ENCODE measurements around the gene MPG.

DNA sequence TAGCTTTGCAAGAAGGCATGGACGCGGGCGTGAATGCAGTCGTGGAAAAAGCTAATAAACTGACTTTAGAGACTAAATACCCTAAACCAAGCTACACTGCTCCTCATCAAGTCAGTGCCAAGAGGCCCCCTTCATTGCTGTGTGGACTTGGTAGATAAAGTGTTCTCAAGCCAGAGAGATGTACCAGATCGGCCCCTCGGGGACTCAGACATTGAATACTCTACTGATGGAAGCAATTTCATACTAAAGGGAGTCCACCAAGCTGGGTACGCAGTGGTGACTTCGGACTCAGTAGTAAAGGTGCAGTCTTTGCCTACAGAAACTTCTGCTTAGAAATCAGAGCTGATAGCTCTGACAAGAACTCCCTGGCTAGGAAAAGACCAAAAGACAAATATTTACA lies 33.4 kb upstream of the MPG start:
- TF ChIP-seq ARID4B (CRISPR knock-in tag; IDR thresholded peaks at IDR 0.05; ENCODE audit: borderline replicate concordance) (no peak), ZNF317 (CRISPR knock-in tag; IDR thresholded peaks at IDR 0.05; ENCODE audit: borderline replicate concordance, low read depth) (no peak), ZNF416 (CRISPR knock-in tag; IDR thresholded peaks at IDR 0.05) (no peak)
- TF ChIP-seq, protein P1, sequence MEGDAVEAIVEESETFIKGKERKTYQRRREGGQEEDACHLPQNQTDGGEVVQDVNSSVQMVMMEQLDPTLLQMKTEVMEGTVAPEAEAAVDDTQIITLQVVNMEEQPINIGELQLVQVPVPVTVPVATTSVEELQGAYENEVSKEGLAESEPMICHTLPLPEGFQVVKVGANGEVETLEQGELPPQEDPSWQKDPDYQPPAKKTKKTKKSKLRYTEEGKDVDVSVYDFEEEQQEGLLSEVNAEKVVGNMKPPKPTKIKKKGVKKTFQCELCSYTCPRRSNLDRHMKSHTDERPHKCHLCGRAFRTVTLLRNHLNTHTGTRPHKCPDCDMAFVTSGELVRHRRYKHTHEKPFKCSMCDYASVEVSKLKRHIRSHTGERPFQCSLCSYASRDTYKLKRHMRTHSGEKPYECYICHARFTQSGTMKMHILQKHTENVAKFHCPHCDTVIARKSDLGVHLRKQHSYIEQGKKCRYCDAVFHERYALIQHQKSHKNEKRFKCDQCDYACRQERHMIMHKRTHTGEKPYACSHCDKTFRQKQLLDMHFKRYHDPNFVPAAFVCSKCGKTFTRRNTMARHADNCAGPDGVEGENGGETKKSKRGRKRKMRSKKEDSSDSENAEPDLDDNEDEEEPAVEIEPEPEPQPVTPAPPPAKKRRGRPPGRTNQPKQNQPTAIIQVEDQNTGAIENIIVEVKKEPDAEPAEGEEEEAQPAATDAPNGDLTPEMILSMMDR (IDR thresholded peaks at IDR 0.05): no peak
- TF ChIP-seq, protein P2, sequence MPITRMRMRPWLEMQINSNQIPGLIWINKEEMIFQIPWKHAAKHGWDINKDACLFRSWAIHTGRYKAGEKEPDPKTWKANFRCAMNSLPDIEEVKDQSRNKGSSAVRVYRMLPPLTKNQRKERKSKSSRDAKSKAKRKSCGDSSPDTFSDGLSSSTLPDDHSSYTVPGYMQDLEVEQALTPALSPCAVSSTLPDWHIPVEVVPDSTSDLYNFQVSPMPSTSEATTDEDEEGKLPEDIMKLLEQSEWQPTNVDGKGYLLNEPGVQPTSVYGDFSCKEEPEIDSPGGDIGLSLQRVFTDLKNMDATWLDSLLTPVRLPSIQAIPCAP (CRISPR knock-in tag; IDR thresholded peaks at IDR 0.05): no peak

All from WTC11 (cell line).